ENCODE measurements around the gene WWOX. TPM values are rescaled to one million over a fixed set of nuclear protein-coding genes. Genes with fewer than 3 reads are reported as not detected.

The WWOX gene
- total RNA-seq, 1 donor from 2014 or later, result 34.9 TPM

DNA sequence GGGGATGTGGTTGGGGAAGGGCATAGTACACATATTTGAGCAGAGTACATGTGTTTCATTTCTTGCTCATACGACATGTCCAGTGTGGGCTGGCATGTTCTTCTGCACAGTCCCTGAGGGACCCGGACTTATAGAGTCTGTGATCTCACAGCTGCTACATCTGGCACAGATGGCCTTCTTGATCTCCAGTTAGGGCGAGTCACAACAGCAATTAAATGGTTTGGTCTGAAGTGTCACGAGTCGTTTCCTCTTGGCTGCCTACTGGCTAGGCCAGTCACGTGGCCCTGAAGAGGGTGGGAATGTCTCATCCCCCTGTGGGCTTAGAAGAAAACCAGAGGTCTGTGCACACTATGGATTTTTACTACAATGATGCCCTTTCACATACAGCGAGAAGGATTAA, 443.6 kb downstream of the WWOX start:
- Histone ChIP-seq H3K27me3 (ENCODE audit: control insufficient read depth, insufficient read depth, low read length) (no peaks in the 10 kb centered on the region), H3K36me3 (ENCODE audit: control insufficient read depth, insufficient read depth, low read length) (no peaks in the 10 kb centered on the region), H3K4me3 (ENCODE audit: low read depth, low read length) (no peak overlapping the region)
- DNase-seq (ENCODE audit: low read depth), result no peak
- TF ChIP-seq, protein P1, sequence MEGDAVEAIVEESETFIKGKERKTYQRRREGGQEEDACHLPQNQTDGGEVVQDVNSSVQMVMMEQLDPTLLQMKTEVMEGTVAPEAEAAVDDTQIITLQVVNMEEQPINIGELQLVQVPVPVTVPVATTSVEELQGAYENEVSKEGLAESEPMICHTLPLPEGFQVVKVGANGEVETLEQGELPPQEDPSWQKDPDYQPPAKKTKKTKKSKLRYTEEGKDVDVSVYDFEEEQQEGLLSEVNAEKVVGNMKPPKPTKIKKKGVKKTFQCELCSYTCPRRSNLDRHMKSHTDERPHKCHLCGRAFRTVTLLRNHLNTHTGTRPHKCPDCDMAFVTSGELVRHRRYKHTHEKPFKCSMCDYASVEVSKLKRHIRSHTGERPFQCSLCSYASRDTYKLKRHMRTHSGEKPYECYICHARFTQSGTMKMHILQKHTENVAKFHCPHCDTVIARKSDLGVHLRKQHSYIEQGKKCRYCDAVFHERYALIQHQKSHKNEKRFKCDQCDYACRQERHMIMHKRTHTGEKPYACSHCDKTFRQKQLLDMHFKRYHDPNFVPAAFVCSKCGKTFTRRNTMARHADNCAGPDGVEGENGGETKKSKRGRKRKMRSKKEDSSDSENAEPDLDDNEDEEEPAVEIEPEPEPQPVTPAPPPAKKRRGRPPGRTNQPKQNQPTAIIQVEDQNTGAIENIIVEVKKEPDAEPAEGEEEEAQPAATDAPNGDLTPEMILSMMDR (IDR thresholded peaks at IDR 0.05; ENCODE audit: insufficient read depth, low read length, poor library complexity, severe bottlenecking), result no peak

DNA sequence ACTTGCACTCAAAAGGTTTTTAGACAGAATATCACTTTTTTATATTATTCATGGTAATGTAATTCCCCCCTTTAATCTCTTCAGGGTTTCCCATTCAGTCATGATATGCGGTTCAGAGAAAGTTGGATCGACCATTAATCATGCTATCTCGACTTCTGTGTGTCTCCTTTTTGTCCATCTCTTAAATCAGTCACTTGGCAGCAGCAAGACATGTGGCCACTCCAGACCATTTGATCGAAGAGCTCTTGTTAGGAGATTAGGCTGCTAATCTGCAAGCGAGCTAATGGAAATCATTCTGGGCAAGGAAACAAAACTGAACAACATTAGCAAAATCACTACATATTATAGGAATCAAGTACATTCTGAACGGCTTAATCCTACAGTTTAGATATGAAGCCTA, 449.9 kb downstream of the WWOX start:
- no peaks in the 10 kb centered on the region for H3K36me3 ChIP-seq (ENCODE audit: control insufficient read depth, insufficient read depth, low read length)
- H3K27me3 ChIP-seq (ENCODE audit: control insufficient read depth, insufficient read depth, low read length), result no peaks in the 10 kb centered on the region
- DNase-seq (ENCODE audit: low read depth), result no peak
- TF ChIP-seq, protein P1 (IDR thresholded peaks at IDR 0.05; ENCODE audit: insufficient read depth, low read length, poor library complexity, severe bottlenecking), result no peak
- no peak overlapping the region for H3K4me3 ChIP-seq (ENCODE audit: low read depth, low read length)

GRCh38 chr16:78551487-78552085, 452.1 kb downstream of the WWOX start:
- no peak for DNase-seq (ENCODE audit: low read depth)
- Histone ChIP-seq H3K27me3 (ENCODE audit: control insufficient read depth, insufficient read depth, low read length) (no peaks in the 10 kb centered on the region), H3K4me3 (ENCODE audit: low read depth, low read length) (no peak overlapping the region), H3K36me3 (ENCODE audit: control insufficient read depth, insufficient read depth, low read length) (no peaks in the 10 kb centered on the region)
- TF ChIP-seq, protein P1 (IDR thresholded peaks at IDR 0.05; ENCODE audit: insufficient read depth, low read length, poor library complexity, severe bottlenecking), result no peak

DNA sequence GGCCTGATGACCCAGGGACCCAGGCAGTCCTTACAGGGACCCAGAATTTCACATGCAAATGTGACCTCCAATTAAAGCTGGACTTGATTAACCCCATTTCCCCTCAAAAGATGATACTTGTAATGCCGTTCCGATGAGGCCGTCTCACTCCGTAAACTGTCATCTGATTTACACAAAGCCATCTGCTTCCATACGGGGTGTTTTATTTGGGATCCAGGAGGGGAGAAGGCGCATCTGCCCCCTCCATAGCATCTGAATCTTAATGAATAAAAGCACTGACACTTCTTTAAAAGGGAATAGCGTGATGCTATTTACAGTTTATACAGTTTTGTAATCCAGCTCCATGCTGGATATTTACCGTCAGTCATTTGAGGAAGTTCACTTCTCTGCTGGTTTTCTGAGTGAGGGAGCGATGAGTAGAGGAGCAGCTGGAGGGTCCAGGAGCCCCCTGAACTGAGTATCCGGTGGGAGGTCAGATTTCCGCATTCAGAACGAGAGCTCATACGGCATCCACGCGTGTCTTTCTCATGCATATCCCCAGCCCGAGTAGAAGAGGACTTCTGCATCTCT, 452.7 kb downstream of the WWOX start:
- no peaks in the 10 kb centered on the region for H3K27me3 ChIP-seq (ENCODE audit: control insufficient read depth, insufficient read depth, low read length)
- H3K4me3 ChIP-seq (ENCODE audit: low read depth, low read length), result no peak overlapping the region
- TF ChIP-seq, protein P1 (IDR thresholded peaks at IDR 0.05; ENCODE audit: insufficient read depth, low read length, poor library complexity, severe bottlenecking), result no peak
- no peak for DNase-seq (ENCODE audit: low read depth)
- H3K36me3 ChIP-seq (ENCODE audit: control insufficient read depth, insufficient read depth, low read length), result no peaks in the 10 kb centered on the region

- no peak overlapping the region for H3K4me3 ChIP-seq (ENCODE audit: low read depth, low read length)
- no peaks in the 10 kb centered on the region for H3K27me3 ChIP-seq (ENCODE audit: control insufficient read depth, insufficient read depth, low read length)
- no peaks in the 10 kb centered on the region for H3K36me3 ChIP-seq (ENCODE audit: control insufficient read depth, insufficient read depth, low read length)
- TF ChIP-seq, protein P1 (IDR thresholded peaks at IDR 0.05; ENCODE audit: insufficient read depth, low read length, poor library complexity, severe bottlenecking), result no peak
- DNase-seq (ENCODE audit: low read depth), result no peak
These were observed 453.3 kb downstream of the WWOX start for GRCh38 chr16:78552716-78553115.

Data from kidney epithelial cell (primary cell).